Measurements from ENCODE around the gene CCDC137. TPM values are rescaled to one million over a fixed set of nuclear protein-coding genes. Genes with fewer than 3 reads are reported as not detected.

CCDC137 gene
- total and polyA plus RNA-seq, 2 of the 13 experiments (the other 11 are each of a cell fraction or from before 2014, with no cell fraction given): 14.6 to 39.1 TPM

GRCh38 chr17:81680150-81680549 lies 13.6 kb downstream of the CCDC137 start (continued):
- TF ChIP-seq YEATS4 (CRISPR knock-in tag; IDR thresholded peaks at IDR 0.05; ENCODE audit: borderline replicate concordance) (no peak), ZNF331 (CRISPR knock-in tag; IDR thresholded peaks at IDR 0.05) (no peak), HNF4G (IDR thresholded peaks at IDR 0.05; ENCODE audit: borderline replicate concordance, low read depth, low read length) (no peak), HNF4G (CRISPR knock-in tag; IDR thresholded peaks at IDR 0.05; ENCODE audit: borderline replicate concordance, low read depth) (no peak), ZNF577 (CRISPR knock-in tag; IDR thresholded peaks at IDR 0.05; ENCODE audit: borderline replicate concordance, low read depth) (no peak), KAT2B (IDR thresholded peaks at IDR 0.05; ENCODE audit: borderline replicate concordance, low read depth, low read length) (no peak), ZNF891 (CRISPR knock-in tag; IDR thresholded peaks at IDR 0.05) (no peak), HNF4A (CRISPR knock-in tag; IDR thresholded peaks at IDR 0.05) (peak; percentile 76), KAT8 (CRISPR knock-in tag; IDR thresholded peaks at IDR 0.05) (no peak), FUBP1 (CRISPR knock-in tag; IDR thresholded peaks at IDR 0.05; ENCODE audit: borderline replicate concordance) (no peak), ZBTB1 (CRISPR knock-in tag; IDR thresholded peaks at IDR 0.05; ENCODE audit: borderline replicate concordance) (no peak), RBFOX2 (IDR thresholded peaks at IDR 0.05; ENCODE audit: low read depth, low read length) (0 out of 2 replicates have a peak, but pooled peaks have one; percentile 23), ZHX2 (IDR thresholded peaks at IDR 0.05; ENCODE audit: low read depth) (no peak), ZHX2 (CRISPR knock-in tag; IDR thresholded peaks at IDR 0.05; ENCODE audit: borderline replicate concordance) (no peak), MIXL1 (CRISPR knock-in tag; IDR thresholded peaks at IDR 0.05) (no peak), ZNF782 (CRISPR knock-in tag; IDR thresholded peaks at IDR 0.05; ENCODE audit: borderline replicate concordance) (no peak), ZNF607 (CRISPR knock-in tag; IDR thresholded peaks at IDR 0.05; ENCODE audit: borderline replicate concordance) (no peak), ZC3H13 (CRISPR knock-in tag; IDR thresholded peaks at IDR 0.05) (no peak), MEIS2 (CRISPR knock-in tag; IDR thresholded peaks at IDR 0.05) (peak; percentile 76), FOXP1 (IDR thresholded peaks at IDR 0.05) (no peak), FOXP1 (CRISPR knock-in tag; IDR thresholded peaks at IDR 0.05) (0 out of 2 replicates have a peak, but pooled peaks have one; percentile 33), SRSF4 (IDR thresholded peaks at IDR 0.05; ENCODE audit: low read depth, low read length, poor library complexity, severe bottlenecking) (no peak)
